ENCODE results near the gene PAPLN.

Gene PAPLN

DNA sequence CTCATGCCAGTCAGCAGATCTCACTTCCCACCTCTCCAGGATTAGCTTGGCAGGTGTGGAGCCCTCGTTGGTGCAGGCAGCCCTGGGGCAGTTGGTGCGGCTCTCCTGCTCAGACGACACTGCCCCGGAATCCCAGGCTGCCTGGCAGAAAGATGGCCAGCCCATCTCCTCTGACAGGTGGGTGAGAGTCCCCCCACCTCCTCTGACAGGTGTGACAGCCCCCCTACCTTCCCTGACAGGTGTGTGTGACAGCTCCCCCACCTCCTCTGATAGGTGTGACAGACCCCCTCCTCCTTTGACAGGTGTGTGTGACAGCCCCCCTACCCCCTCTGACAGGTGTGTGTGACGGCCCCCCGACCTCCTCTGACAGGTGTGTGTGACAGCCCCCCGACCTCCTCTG lies 26.3 kb downstream of the PAPLN start:
- TF ChIP-seq CTCF (IDR thresholded peaks at IDR 0.05), result no peak
- peaks cover 3% of the 10 kb centered on the region for H3K27me3 ChIP-seq
- H3K9me3 ChIP-seq, result no peaks in the 10 kb centered on the region
- no peak overlapping the region for H3K4me3 ChIP-seq (ENCODE audit: low read depth in 1 of 2, low read length in 1 of 2)
- no peaks in the 10 kb centered on the region for H3K4me1 ChIP-seq (ENCODE audit: control insufficient read depth in 1 of 2, insufficient read depth in 1 of 2, low read depth in 1 of 2, low read length in 1 of 2)
- H3K27ac ChIP-seq, result no peak overlapping the region
- H3K36me3 ChIP-seq, result no peaks in the 10 kb centered on the region

- Histone ChIP-seq H3K4me1 (ENCODE audit: control insufficient read depth in 1 of 2, insufficient read depth in 1 of 2, low read depth in 1 of 2, low read length in 1 of 2) (no peaks in the 10 kb centered on the region), H3K36me3 (no peaks in the 10 kb centered on the region), H3K27me3 (peaks cover 10% of the 10 kb centered on the region), H3K4me3 (ENCODE audit: low read depth in 1 of 2, low read length in 1 of 2) (no peak overlapping the region), H3K9me3 (no peaks in the 10 kb centered on the region), H3K27ac (no peak overlapping the region)
- TF ChIP-seq CTCF (IDR thresholded peaks at IDR 0.05), result no peak
These were observed 27.0 kb downstream of the PAPLN start for GRCh38 chr14:73264080-73264884.

GRCh38 chr14:73264885-73265720 lies 27.8 kb downstream of the PAPLN start:
- Histone ChIP-seq H3K27ac (no peak overlapping the region), H3K36me3 (no peaks in the 10 kb centered on the region), H3K27me3 (peaks cover 18% of the 10 kb centered on the region), H3K4me3 (ENCODE audit: low read depth in 1 of 2, low read length in 1 of 2) (no peak overlapping the region), H3K9me3 (no peaks in the 10 kb centered on the region), H3K4me1 (ENCODE audit: control insufficient read depth in 1 of 2, insufficient read depth in 1 of 2, low read depth in 1 of 2, low read length in 1 of 2) (peaks cover 8% of the 10 kb centered on the region in 2 experiments)
- no peak for TF ChIP-seq CTCF (IDR thresholded peaks at IDR 0.05)

DNA sequence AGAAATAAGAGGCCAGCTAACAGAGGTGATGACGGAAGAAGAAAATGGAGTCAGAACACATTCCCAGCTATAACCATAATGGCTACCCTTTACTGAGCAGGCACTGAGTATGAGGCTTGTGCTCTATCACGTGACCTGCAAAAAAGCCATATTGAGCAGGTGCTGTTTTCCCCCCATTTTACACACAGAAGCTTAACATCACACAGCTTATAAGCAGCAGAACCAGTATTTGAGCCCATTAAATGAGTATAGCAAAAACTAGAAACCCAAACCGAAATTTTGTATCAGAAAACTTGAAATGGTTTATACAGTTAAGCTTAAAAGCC lies 28.4 kb downstream of the PAPLN start:
- peaks cover 24% of the 10 kb centered on the region for H3K27me3 ChIP-seq
- H3K36me3 ChIP-seq, result peaks cover 2% of the 10 kb centered on the region
- H3K27ac ChIP-seq, result no peak overlapping the region
- H3K4me3 ChIP-seq (ENCODE audit: low read depth in 1 of 2, low read length in 1 of 2), result no peak overlapping the region
- H3K4me1 ChIP-seq (ENCODE audit: control insufficient read depth in 1 of 2, insufficient read depth in 1 of 2, low read depth in 1 of 2, low read length in 1 of 2), result peaks cover 11 to 13% of the 10 kb centered on the region in 2 experiments
- no peaks in the 10 kb centered on the region for H3K9me3 ChIP-seq
- TF ChIP-seq CTCF (IDR thresholded peaks at IDR 0.05), result no peak

DNA sequence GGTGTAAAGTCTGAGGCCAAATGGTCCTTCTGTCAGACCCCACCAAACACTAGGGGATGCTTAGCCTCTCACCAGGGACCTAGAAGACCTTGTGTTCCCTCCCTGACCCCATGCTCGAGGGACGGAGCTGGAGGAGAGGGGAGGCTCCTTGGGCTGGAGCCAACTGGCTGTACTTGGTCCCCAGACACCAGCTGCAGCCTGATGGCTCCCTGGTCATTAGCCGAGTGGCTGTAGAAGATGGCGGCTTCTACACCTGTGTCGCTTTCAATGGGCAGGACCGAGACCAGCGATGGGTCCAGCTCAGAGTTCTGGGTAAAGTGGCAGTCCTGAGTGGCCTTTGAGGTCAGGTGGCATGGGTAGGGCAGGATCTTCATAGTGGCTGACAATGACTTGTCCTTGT lies 29.0 kb downstream of the PAPLN start:
- Histone ChIP-seq H3K27ac (no peak overlapping the region), H3K4me1 (ENCODE audit: control insufficient read depth in 1 of 2, insufficient read depth in 1 of 2, low read depth in 1 of 2, low read length in 1 of 2) (peaks cover 11 to 13% of the 10 kb centered on the region in 2 experiments), H3K27me3 (peaks cover 28% of the 10 kb centered on the region), H3K9me3 (no peaks in the 10 kb centered on the region), H3K36me3 (peaks cover 6% of the 10 kb centered on the region), H3K4me3 (ENCODE audit: low read depth in 1 of 2, low read length in 1 of 2) (no peak overlapping the region)
- no peak for TF ChIP-seq CTCF (IDR thresholded peaks at IDR 0.05)
